GM19438 (cell line): ENCODE measurements around the gene SOST.
"Not testable (repeated sequence)": the region's sequence is repeated elsewhere in the genome, so short reads cannot be mapped to it uniquely, and the experiment has no call there.

Experiments
- ATAC-seq: cut with Tn5 transposase; IDR thresholded peaks from one replicate; pipeline ENCODE4 v1.9.1; 2021; ENCODE audit warnings: low read depth; ENCODE audit not compliant: unreplicated experiment

The SOST gene

DNA sequence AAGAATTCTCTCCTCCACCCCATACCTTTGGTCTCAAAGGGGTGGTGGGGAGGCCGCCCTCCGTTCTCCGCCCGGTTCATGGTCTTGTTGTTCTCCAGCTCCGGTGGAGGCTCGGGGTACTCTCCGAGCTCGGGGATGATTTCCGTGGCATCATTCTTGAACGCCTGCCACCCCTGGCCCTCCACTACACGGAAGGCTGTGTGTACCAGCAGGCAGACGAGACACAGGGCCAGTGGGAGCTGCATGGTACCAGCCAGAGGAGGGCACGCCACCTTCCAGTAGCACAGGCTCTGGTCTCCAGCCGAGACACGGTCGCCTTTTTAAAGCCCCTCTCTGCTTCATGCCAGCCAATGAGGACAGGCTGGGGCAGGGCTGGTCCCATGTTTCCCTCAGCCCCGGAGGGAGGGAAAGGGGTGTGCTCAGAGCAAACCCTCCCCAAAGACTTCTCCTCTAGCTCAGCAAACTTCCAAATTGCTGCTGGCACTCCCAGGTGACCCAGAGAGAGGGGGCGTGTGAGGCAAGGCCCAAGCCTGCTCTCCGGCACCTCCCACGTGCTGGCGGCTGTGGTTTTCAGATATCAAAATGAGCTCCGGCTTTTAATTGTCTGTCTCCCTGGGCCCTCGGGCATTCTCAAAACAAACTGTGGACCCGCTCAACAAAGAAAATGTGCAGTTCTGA lies at the start of gene SOST:
Gene SOST, minus strand, starts transcription at position 295 of the 678 bp plus-strand sequence. Its CDS starts 50 bp downstream, at position 245.
- ATAC-seq: no peak

DNA sequence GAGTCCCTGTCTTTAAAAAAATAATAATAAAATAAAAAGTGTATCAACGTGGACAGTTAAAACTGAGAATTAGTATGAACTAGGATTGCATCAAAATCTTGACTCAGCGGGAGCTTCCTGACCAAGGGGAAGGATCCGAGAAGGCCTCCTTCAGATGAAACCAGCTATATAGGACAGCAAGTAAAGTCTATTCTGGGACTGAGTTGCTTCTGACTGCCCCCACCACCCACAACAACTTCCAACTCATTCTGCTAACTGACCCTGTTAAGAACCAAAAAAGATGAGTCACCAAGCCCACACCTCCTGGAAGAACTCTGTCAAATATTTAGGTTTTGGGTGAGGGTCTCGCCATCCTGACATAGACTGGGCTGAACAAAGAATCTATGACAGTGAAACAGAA lies 49.5 kb upstream of the SOST start:
- ATAC-seq: no peak

DNA sequence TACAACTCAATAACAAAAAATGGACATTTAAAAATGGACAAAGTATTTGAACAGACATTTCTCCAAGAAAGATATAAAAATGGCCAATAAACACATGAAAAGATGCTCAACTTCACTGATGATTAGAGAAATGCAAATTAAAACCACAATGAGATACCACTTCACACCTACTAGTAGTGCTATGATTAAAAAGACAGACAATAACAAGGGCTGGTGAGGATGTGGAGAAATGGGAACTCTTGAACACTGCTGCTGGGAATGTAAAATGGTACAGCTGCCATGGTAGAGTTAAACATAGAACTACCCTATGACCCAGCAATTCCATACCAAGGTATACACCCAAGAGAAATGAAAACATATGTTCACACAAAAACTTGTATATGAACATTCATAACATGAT lies 46.5 kb upstream of the SOST start:
- no peak for ATAC-seq

DNA sequence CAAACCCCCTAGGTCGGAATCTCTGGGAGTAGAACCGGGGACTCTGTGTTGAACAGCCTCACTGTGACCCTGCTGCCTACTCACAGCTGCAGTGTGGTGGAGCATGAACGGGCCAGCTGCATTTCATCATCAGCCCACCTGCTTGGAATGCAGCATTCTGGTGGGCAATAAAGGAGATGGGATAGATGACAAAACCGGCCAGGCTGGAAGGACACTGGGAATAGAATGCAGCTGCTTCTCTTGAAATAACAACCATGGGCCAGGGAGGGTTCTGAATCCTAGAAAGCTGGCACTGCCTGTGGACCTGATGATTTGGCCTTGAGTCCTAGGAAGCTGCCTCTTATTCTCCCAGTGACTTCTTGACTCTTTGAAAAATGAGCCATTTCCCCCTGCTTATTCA lies 45.2 kb upstream of the SOST start:
- ATAC-seq: no peak

DNA sequence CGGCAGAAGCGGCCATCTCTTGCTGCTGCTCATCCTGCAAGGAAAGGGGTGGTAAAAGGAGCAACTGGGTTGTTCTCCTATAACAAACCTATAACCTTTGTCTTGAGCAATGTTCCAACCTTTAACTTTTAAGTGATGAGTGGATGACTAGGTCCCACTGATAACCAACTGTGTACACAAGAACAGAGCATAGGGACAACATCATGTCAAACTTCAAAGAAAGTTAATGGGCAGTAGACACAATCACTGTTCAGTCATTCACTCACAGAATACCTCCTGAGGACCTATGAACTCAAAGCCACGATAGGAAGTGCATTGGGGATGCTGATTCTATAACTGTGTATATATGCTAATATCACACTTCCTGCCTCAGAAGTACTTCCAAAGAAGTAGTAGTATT lies 43.3 kb upstream of the SOST start:
- ATAC-seq: no peak

DNA sequence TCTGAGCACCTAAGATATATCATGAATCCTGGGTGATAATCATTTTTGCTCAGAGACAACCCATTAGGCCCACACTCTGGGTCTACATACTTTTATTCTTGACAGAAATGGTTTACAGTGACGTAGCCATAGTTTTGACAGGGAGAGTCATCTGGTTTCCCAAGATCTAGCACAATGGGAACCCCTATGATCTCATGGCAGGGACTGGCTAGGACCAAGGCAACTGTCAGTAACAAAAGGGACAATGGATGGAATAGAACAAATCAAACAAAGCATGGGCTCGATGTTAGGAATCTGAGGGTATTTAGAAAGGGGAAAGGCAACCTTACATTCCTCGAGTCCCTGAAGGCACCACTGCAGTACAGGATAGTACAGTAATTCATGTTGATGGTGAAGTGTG lies 42.1 kb upstream of the SOST start:
- ATAC-seq: no peak

DNA sequence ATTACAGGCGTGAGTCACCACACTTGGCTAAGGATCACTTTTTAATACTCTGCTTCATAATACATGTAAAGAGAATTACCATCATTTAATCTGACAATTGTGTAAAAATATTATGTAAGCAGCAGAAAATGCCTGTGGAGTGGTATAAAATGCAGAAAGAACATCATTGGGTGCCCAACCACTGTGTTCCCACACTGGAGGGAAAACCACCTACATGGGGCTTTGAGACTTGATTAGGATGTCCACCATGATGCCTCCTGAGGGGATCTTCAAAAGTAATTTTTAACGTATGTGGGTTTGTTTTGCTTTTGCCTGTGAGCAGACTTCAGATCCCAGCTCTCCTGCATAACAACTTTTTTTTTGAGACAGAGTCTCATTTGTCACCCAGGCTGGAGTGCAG lies 40.5 kb upstream of the SOST start:
- no peak for ATAC-seq

DNA sequence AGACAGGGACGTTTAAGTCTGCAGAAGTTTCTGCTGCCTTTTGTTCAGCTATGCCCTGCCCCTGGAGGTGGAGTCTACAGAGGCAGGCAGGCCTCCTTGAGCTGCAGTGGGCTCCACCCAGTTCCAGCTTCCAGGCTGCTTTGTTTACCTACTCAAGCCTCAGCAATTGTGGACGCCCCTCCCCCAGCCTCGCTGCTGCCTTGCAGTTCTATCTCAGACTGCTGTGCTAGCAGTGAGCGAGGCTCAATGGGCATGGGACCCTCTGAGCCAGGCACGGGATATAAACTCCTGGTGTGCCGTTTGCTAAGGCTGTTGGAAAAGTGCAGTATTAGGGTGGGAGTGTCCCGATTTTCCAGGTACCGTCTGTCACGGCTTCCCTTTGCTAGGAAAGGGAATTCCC lies 39.4 kb upstream of the SOST start:
- not testable (repeated sequence) for ATAC-seq

DNA sequence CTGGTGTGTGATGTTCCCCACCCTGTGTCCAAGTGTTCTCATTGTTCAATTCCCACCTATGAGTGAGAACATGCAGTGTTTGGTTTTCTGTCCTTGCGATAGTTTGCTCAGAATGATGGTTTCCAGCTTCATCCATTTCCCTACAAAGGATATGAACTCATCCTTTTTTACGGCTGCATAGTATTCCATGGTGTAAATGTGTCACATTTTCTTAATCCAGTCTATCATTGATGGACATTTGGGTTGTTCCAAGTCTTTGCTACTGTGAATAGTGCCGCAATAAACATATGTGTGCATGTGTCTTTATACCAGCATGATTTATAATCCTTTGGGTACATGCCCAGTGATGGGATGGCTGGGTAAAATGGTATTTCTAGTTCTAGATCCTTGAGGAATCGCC lies 34.1 kb upstream of the SOST start:
- not testable (repeated sequence) for ATAC-seq

DNA sequence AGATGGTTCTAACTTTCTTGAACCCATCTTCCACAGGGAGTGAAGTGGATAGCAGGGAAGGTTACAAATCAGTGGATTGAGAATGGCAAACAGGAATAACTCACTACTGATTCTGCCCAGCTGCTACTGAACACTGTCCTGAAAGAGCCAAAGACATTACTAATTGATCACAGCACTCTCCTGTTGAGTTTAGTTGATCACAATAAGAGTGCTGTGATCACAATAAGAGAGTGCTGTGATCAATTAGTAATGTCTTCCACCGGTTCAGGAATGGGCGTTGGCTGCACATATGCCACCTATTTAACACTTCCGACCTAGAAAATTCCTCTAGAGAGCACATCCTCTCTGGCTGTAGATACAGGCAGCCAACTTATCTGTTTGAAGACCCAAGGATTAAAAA lies 33.0 kb upstream of the SOST start:
- no peak for ATAC-seq

DNA sequence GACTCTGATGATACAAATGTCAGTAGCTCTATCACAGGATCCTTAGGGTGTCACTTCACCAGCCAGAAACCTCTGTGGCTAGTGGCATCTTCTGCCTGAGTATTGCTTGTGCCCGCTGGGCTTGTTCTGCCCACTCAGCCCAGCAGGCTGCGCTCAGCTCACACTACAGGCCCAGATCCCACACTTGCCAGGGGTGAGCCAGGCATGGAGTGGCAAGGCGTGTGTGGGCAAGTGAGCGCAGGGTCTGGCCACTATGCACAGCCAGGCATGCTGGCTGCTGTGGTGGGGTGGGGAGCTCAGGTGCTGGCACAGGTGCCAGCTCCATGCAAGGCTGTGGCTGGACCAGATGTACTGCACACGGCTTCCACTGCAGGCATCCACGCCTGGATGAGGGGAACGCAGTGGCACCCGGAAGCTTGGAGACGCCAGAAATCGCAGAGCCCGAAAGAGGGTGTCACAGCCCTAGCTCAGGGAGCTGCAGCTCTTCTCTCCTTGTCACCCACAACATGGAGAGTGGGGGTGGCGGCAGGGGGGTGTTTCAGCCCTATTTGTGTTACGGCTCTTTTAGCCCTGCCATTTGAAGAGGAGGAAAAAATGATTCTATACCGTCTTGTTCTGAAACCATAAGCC lies 31.8 kb upstream of the SOST start:
- ATAC-seq: no peak

DNA sequence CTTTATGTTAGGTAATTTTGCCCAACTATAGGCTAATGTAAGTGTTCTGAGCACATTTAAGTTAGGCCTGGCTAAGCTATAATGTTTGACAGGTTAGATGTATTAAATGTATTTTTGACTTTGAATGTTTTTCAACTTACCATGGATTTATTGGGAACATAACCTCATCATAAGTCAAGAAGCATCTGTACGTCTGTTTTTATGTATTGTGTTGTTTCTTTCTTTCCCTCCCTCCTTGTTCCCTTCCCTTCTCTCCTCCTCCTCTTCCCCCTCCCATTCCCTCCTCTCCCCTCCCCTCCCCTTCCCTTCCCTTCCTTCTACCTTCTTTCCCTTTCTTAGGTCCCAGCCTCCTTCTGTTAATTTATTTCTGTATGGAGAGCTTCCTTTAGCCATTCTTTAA lies 30.9 kb upstream of the SOST start:
- no peak for ATAC-seq

DNA sequence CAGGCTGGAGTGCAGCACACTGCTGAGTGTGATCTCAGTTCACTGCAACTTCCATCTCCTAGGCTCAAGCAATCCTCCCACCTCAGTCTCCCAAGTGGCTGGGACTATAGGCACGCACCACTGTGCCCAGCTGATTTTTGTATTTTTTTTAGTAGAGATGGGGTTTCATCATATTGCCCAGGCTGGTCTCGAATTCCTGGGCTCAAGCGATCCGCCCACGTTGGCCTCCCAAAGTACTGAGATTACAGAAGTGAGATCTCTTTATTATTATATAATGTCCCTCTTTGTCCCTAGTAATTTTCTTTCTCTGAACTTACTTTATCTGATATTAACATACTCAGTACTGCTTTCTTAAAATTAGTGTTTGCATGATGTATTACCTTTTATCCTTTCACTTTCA lies 29.9 kb upstream of the SOST start:
- no peak for ATAC-seq

DNA sequence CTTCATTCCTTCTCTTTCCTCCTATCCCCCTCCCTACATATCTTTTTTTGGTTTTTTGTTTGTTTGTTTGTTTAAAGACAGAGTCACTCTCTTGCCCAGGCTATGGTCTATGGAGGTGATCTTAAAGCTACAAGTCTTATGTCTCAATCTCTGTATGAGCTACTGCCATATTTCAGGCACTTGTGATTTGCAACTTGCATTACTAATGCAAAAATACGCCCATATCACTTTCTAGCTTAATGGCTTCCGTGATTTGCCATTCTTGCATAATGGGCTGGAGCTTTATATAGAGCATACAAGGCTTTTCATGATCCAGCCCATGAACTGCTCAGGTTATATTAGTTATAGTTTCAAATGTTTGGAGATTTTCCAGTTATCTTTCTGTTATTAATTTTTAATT lies 29.1 kb upstream of the SOST start:
- ATAC-seq: no peak

DNA sequence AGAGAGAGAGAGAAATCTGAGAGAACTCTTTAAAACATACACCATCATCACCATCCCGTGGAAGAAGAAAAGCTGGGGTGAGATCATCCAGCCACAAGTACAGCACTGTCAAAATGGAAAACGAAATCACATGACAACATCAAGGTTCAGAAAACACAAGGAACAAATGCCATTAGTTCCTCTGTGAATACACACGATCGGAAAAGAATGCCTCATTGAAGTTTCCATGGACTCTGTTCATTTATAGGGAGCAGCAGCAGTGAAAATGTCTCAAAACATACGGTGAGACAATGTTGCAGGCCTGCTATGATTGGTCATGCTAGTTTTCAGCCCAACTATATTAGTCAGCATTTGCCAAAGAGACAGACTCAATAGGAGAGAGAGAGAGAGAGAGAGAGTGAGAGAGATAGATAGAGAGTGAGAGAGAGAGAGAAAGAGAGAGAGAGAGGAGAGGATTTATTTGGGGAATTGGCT lies 26.1 kb upstream of the SOST start:
- no peak for ATAC-seq

DNA sequence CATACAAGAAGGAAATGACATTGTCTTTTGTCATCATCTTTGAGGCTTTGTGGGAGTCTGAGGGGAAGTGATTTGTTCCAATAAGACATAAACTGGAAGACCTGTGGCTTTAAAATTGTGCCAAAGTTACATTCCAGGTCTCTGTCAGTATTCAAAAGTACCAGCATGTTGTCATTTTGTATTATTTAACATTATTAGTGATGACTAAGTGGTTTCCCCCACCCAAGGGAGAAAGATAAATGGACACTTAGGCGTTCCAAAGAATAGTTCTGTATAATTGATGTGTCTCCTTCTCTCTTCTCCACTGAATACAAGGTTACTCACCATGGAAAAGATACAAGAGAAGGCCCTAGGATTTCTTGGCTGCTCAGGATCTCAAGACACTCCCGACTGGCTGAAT lies 25.5 kb upstream of the SOST start:
- ATAC-seq: no peak

DNA sequence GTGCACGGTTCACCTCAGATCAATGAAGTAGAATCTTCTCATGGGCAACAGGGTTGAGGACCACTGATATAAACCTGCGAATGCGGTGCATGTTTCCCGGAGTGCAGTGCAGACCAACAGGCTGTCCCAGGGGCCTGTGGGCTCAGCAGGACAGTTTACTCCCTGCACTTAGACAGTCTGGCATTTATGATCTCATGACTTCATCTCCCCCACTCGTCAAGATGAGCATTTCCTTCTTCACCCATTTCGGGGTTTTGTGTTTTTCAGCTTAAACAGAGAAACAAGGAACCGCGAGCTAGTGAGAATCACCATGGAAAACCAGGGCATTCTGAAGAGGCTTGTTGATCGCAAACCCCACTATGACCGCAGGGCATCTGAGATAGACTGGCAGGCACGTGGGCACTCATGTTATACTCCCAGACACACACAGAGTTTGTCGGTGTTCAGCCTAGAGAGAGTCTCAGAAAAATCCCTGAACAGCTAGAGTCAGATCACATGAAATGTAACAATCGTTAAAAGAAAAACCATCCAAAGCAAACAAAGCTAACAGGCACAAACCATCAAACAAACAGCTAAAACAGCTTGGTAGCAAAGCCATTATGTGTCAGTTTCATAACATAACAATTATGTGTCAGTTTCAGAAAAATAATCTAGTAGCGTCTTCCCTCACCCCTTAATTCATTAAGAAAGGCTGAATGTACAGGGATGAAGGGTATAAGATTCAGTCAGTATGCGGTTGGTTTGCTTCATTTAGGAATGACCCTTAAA lies 24.5 kb upstream of the SOST start:
- no peak for ATAC-seq

DNA sequence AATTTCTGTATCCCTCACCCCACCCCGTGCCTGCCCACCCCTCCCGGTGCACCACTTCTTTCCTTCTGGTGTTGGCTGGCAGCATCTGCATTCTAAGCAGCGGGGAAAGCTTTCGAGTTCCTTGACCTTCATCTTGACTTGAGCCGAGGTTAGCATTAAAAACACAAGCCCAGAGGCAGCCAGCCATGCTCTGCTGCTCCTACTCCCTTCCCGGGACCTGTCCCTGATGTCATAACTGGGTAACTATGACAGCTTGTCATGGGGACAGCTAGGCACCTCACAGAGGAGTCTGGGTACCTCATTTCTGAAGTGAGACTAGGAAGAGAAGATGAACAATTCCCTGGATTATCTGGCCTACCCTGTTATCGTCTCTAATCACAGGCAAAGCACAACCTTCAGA lies 21.5 kb upstream of the SOST start, which contains the start of gene CFAP97D1:
Gene CFAP97D1, plus strand, starts transcription at position 301 of the 400 bp plus-strand sequence. Its CDS starts 28 bp downstream, at position 329.
- no peak for ATAC-seq

DNA sequence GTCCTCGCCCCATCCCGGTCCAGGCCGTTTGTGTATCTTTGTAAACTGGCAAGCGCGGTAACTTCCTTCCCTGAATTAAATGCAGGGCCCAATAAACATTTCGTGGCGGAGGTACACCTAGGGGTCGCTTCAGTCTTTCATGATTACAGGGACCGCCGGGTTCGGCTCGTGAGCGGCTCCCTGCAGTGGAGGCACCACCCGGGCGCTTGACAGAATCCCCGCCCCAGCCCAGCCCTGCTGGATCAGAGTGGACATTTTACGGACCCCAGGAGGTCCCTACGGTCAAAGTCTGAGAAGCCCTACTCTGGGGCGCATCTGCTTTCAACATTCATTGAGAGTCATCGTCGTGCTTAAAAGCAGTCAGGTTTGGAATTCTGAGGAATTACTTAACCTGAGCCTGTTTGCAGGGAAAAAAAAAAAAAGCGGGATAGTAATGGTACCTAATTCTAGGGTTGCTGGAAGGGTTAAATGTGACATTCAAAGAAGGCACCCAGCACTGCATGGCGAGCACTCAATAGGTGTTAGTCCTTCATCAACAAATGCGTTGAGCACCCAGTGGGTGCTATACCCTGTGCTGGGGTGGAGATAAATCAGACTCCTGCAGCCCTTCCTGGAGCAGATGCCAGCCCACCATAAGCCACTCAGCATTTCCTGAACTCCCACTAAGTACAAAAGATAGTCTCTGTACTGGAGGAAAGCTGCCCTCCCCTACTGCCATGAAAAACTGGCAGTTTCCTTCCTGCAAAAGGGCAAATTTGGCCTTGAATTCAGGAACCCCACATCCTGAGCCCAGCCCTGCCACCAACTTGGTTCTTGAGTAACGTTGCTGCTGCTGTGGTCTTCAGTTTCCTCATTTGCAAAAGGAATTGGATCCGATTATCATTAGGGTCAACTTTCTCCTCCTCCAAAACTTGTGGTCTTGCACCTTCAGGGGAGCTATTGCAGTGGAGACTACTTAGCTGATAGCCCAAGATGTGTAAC lies 20.8 kb upstream of the SOST start:
- no peak for ATAC-seq

DNA sequence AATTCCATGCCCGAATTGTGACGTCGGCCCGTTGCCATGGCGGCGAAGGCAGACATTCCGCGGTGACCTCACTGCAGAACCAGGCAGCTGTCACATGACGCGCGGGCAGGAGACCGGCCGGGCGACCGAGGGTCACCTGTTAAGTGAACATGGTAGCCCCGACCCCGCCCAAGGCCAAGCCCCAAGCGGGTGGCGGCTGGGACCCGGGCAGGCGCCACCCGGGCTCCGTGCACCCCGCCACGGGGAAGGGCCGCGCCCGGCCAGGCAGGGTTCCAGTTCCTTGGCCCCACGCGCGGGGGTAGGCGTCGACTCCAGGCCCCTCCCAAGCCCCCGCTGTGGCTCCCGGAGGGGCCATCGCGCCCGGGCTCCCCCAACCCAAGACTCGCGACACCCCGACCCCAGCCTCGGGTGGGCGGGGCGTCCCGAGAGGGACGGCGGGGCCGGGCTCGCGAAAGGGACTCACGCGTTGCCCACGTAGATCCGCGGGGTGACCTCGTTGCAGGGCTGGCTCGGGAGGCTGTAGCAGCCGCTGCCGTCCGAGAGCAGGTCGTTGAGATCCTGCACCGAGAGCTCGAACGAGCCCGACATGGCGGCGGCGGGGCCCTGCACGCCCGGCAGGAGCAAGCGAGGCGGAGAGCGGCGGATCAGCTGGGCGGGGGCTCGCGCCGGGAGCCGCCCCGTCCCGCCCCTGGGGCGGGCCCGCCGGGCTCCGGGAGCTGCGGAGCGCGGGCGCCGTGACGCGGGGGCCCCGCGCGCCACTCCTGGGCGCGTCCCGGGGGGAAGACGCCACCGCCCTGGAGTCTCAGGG lies 19.9 kb upstream of the SOST start, which contains the start of gene DUSP3:
Gene DUSP3, minus strand, starts transcription at position 641 of the 808 bp plus-strand sequence. Its CDS starts 53 bp downstream, at position 588.
- ATAC-seq: peak; percentile 75
